Stimulated activated CD8-positive, alpha-beta memory T cell treated with anti-CD3 and anti-CD28 coated beads, Interleukin-4, amount 100 ng/mL, for 4 hours (primary cell): ENCODE data around the gene EXOG.

ENCODE experiments used
- DNase-seq, 2 donors: peaks; one replicate each; pipeline ENCODE4 v3.0.0-alpha.2; 2020; ENCODE audit warnings: low read depth in 2 of 2, low spot score in 1 of 2

The EXOG gene, protein sequence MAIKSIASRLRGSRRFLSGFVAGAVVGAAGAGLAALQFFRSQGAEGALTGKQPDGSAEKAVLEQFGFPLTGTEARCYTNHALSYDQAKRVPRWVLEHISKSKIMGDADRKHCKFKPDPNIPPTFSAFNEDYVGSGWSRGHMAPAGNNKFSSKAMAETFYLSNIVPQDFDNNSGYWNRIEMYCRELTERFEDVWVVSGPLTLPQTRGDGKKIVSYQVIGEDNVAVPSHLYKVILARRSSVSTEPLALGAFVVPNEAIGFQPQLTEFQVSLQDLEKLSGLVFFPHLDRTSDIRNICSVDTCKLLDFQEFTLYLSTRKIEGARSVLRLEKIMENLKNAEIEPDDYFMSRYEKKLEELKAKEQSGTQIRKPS

DNA sequence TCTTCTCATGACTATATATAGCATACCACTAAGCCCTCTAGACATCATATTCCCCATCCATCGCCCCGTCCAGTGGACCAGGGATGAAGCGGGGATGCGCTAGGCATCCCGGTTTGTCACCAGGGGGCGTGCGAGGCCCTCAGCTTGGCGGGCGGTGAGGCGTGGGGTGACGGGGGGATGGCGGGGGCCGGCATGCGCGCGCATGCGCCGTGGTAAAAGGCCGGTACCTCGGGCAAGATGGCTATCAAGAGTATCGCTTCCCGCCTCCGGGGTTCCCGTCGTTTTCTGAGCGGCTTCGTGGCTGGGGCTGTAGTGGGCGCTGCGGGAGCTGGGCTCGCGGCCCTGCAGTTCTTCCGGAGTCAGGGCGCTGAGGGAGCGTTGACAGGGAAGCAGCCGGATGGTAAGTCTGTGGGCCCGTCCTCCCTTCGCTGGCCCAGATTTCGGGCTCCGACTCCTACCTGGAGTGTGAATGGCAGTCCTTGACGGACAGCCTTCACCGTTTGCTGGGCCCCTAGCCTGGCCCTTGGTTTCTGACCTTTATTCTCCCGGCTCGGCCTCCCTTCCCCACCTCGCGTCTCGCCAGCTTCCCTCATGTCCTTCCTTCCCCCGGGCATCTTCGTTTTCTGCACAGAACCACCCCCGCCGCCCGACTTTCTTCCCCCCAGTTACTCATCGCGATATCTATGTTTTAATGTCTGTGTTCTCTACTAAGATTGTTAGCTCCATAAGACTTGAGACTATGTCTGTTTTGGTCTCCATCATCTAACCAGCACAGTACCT lies at the start of gene EXOG:
TSS of gene EXOG (plus strand) at position 210 of the 780 bp plus-strand sequence. CDS start at position 238, 28 bp downstream.
- DNase-seq, result peak; percentile 90 to 92

DNA sequence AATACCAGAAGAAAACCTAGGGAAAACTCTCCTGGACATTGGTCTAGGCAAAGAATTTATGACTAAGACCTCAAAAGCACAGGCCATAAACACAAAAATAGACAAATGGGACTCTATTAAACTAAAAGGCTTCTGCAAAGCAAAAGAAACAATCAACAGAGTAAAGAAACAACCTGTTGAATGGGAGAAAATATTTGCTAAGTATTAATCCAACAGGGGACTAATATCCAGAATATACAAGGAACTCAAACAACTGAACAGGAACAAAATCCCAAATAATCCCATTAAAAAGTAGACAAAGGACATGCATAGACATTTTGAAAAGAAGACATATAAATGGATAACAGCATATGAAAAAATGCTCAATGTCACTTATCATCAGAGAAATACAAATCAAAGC lies 49.3 kb upstream of the EXOG start:
- DNase-seq, result no peak

DNA sequence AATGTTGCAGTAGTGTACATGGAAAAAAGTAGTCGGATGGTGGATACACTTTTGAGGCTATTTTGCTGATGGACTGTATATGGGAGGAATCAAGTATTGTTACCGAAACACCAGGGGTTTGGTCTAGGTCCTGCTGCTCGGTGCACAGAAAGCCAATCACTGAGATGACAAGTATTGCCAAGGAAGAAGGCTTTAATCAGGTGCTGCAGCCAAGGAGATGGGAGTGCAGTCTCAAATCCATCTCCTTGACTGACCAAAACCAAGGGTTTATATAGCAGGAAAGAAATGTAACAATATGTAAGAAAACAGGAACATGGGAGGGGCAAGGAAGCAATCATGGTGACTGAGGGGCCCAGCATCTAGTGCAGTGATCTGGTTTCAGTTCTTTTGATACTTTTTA lies 45.3 kb upstream of the EXOG start:
- DNase-seq, result no peak

DNA sequence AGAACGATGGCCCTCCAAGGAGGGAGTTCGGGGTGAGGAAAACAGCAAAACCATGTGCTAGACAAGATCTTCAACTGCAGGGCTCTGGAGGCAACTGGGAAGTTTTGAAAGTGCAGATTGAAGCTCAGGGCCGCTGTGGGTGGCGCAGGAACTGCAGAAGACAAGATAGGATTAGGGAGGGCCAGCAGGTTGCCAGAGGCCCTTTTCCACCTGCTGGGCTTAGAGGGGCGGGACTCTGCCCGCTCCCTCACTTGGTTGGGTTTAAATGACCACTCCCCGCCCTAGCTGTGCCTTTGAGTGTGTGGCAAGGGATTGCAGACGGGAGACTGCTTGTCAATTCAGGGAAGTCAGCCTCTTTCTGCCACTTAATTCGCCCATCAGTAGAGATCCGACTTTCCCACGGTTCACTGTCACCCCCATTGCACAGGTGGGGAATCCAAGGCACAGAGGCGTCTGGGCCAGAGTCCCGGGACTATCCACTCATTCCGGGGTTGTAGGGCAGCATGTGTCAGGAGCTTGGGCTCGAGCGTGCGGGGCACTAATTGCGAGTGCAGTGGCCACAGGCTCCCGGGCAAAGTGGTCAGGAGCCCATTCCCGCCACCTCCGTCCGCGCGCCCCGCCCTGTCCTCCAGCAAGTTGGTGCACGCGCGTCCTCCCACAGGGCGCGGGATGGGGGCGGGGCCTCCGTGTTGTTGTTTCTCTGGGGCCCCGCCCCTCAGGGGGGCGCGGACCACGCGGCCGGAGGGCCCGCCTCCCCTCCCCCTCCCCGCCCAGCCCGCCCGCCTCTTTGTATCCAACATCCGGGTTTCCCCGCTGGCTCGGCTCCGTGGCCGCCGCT lies 42.8 kb upstream of the EXOG start, which contains the start of gene ACVR2B:
TSS of gene ACVR2B (plus strand) at position 816 of the 838 bp plus-strand sequence. CDS start 433 bp downstream, outside the sequence.
- DNase-seq, result peak; percentile 30 to 54

DNA sequence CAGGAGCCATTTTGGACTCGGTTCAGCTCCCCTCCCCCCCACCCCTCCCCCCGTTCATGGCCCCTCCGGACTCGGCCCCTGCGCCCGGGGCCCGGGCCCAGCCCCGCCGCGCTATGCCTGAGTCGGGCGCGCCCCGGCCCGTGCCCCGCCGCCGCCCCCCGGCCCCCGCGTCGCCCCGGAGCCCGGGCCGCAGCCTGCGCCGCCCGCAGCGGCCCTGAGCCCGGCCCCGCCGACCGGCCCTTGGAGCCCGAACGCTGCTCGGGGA lies 42.3 kb upstream of the EXOG start:
- no peak for DNase-seq

DNA sequence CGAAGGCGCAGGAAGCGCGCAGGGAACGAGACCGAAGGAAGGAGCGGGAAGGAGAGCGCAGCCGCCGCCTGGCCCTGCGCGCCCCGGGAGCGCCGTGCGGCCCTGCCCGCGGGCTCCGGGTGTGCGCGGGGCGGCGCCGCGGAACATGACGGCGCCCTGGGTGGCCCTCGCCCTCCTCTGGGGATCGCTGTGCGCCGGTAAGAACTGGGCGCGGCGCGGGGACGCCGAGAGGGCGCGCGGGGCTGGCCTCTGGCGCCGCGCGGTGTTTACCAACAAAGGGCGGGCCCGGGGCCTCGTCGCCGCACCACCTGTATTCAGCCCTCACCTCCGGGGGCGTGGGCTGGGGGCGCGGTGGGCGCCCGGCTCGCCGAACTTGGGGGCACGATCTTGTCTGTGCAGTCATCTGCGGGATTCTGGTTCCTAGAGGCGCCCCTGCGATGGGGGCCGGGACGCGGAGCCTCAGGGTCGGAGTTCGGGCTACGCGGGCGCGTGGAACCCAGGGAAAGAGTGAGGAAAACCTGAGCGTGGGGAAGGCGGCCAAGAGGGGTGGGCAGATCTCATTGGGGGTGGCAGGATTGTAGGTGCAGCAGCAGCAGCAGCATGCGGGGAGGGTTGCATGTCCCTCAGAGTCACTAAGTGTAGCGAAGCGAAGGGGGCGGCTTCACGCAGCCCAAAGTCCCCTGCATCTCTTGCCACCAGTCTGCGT lies 41.8 kb upstream of the EXOG start:
- DNase-seq, result no peak

DNA sequence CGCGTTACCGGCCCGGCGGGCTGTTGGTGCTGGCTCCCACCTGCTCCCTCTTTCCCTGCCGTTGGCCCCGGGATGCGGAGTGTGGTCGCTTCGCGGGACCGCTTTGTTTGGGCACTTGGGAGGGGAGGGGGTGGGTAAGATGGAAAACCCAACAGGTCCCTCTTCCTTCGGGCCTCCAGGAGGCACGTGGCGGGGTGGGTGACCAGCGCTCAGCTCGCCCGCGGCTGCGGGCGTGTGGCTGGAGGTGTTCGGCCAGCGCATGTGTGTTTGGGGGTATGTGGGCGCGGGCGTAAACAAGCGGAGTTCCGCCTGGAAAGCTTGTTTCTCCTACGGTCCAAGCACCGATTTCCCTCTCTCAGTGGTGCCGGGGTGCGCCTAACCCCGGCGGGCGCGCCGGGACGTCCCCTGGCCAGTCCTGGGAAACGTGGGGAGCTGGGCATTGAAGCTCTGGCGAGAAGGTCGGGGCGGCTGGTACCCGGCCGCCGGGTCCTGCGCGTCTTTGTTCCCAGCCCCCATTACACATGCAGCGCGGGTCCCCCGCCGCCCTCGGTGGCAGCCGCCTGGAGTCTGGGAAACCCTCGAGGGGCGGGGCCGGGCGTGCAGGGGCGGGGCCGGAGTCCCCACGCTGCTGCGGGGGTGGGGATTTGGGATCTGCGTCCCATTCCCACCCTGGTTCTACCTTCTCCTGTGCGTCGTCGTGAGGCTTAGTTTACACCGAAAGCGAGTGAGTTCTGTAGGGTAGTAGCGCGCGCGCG lies 41.1 kb upstream of the EXOG start:
- no peak for DNase-seq

DNA sequence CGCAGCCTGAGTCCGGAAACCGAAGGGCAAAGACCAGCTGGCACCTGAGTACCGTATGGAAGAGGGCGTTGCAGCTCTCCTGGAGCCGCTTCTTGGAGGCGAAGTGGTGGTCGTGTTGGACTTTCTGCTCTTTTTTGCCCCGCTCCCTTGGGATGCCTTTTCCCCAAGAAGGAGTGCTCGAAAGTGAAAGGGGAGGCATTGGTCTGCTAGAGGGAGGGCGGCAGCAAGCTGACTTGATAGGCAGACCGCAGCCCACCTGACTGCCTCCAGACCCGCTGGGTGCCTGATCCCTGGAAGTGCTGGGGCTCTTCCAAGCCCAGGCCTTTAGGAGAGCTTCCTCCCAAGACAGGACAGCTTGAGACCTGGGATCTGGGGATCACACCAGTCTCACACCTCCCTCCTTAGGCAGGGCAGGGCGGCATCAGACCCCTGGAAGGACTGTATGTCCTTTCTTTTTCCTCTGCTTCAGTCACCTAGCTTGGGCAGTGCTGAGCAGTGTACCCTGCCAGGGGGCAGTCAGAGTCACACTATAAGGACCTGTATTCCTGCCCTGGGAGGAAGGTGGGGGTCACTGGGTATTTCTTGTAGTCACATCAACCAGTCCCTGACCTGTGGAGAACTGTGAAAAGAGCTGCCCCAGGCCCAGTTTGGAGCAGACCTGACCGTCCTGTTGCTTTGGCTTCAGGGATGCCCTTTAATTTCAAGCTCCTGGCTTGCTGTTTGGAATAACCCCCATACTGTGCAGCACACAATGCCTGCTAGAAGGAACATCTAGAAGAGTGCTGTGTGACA lies 40.3 kb upstream of the EXOG start:
- DNase-seq, result no peak

DNA sequence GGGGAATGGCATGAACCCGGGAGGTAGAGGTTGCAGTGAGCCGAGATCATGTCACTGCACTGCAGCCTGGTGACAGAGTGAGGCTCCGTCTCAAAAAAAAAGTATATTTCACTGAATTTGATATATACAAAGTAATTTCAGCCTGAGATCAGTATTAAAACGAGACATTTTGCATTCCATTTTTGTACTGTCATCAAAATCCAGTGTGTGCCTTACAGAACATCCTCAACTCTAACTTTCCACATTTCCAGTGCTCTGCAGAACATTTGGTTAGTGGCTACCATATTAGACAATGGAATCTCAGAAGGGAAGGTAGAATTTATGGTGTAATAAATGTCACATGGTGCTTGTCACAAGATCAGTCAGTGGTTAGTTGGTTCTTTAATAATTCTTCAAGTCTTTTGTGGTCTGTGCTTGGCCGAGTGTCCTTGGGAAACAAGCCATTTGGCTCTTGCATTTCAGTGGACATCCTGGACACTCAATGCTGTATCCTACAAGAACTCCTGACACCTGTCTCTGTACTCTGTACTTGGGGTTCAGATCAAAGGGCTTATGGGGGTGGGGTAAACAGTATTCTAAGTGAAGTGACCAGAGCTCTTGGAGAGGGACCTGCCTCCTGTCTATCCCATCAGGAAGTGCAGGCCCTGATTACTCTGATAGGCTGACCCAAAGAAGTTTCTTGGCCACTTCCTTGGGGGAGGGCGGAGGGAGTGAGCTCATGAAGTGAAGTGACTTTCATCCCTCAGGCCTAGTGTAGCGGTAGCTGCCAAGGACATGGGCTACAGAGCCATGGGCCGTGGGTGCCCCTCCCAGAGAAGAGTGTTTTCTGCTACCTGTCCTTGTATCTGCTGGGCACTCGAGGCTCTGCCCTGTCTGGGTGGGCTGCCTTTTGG lies 38.8 kb upstream of the EXOG start:
- DNase-seq, result no peak

DNA sequence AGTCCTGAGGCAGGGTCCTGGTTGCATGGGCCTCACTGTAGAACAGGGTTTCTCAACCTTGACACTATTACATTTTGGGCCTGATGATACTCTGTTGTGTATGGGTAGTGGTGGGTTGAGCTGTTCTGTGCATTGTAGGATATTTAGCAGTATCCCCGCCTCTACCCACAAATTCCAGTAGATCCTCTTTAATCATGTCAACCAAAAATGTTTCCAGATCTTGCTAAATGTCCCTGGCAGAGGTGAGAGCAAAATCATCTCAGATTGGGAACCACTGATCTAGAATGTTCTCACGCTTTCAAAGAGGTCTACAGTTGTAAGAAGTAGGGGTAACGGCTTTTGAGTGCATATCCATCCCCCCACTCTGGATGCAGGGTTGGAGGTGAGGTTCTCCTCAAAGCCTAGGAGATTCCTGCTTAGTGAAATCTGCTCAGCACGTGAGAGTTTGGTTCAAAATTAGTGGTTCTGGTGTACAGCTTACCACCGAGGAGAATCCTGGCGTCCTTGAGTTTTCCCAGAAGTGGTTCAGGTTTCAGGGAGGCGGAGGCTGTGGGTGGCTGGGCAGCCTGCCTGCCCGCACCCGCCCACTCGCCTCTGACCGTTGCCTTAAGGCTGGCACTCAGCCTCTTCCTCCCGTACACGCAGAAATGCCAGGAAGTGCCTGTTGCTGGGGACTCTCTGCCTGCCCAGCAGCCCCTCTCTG lies 37.2 kb upstream of the EXOG start:
- DNase-seq, result no peak

DNA sequence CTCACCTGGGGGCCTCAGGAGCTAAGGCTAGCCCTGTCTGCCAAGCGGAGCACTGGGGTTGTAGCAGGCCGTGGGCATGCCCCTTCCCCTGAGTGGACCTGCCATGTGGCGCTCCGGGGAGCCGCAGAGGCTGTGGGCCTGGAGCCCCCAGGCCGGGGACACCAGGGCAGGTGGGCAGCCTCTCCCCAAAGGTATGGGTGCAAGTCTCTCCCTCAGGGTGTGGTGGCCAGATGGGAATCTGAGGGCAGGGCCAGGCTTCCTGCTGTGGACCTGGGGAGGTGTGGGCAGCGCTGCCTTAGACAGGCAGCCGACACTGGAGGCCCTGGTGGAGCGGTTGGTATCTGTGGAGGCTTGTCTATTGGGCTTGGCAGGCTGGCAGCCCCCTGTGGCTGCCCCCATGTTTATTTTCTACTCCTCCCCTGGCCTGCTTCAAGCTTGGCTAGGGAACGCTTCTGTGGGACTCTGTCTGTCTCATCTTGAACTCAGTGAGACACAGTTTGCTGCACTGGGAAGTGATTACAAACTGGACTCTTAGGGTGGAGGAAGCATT lies 36.6 kb upstream of the EXOG start:
- DNase-seq, result no peak

DNA sequence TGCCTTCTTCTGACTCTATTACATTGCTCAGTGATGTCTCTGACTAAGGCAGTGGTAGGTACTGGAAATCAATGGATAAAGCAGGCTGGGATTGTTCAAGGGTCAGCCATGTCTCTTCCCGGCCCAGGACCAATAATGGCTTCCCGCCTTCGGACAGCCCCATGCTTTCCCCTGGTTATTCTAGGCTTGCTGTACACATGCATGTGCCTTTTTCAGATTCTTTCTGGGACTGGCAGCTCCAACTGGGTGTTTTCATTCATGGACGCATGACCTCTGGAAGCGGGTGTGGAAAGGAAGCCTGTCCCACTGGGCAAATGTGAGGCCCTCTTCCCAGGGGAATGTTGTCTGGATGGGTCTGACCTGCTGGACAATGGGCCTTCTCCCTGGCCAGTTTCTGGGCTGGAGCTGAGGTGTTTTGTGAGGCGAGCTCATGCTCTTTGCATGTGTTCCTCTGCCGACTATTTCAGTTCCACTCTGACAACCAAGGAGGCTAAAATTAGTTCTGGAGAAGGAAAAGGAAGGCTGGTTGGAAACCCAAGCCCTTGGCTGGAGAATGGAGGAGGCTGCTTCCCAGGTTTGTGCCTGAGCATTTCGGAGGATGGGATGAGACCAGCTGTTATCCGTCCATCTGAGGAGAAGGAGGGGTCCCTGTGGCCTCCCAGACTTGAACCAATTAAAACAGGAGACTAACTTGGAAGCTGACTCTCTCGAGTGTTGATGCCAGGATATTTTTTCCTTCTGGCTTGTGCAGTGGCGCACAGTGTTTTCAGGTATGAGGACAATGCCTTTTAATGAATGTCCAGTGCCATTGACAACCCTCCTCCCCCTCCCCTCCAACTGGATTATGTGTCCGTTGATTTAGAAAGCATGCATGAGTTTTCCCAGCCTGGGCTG lies 35.5 kb upstream of the EXOG start:
- DNase-seq, result no peak

DNA sequence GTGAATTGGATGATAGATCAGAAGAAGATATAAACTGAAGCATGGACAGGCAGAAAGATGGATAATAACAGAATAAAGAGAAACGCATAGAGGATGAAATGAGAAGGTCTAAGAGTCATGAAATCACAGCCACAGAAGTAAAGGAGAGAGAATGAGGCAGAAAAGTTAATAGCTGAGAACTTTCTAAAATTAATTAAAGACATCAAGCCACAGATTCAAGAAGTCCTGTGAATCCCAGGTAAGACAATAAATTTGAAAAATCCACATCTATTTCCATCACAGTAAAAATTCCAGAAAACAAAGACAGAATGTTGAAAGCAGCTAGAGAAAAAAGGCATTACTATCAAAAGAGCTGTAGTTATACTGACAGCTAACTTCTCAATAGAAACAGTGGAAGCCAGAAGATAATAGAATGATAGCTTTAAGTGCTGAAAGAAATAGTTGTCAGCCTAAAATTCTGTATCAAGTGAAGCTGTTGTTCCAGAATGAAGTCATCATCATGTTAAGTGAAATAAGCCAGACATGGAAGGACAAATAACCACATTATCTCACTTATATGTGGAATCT lies 30.5 kb upstream of the EXOG start:
- DNase-seq, result no peak

DNA sequence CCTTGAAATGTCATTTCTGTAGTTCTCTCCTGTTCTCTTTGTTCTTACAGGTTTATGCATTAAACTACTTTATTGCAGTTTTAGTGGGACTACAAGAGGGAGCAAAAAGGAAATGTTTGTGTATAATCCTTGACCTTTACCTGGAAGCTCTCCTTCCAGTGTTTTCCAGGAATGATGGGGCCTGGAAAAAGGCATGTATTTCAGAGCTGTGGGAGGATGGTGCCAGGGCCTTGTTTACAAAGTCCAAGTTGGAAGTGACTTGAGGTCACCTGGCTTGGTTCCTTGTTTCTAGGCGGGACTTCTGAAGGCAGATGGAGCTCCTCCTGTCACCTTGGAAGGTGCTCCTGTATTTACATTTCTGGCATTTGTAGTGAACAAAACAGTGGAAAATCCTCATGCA lies 27.4 kb upstream of the EXOG start:
- DNase-seq, result no peak

DNA sequence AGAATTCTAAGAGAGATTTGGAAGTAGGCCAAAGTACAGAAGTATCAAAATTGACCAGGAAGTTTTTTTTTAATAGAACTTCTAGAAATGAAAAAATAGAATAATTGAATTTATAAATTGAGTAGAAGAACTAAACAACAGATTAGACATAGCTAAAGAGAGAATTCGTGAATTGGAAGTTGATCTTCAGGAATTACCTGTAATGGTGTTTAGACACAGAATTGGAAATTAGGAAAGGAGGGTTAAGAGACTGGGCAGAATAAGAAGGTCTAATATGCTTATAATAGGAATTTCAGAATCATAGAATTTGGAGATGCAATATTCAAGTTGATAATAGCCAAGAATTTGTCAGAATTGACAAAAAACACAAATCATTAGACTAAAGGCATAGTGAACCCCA lies 26.3 kb upstream of the EXOG start:
- DNase-seq, result no peak

DNA sequence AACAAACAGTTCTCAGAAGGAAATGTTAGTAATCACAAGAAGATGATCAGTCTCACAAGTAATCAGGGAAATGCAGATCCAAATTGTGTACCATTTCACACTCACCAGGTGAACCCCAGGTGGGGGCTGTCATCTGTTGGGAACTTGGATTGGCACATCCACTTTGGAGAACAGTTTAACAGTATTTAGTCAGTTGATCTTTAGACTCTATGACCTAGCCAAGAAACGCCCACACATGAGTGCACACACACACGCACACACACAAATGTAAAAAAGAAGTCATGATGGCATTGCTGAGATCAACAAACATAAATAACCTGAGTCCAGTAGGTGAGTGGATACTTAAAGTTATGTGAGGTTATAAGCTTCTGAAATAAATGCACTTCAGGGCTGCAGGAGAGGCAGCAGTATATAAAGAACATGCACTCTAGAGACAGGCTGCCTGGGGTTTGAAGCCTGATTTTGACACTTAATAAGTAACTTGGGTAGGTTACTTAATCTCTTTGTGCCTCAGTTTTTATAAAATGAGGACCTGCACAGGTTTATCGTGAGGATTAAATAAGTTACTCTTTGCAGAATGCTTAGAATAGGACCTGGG lies 24.8 kb upstream of the EXOG start:
- no peak for DNase-seq
